Pancreas (tissue), 10 donors: ENCODE data around the gene CRHR1. TPM values are rescaled to one million over a fixed set of nuclear protein-coding genes. Genes with fewer than 3 reads are reported as not detected.

Source experiments
- ATAC-seq, 4 donors: fragments of 200-7000 bp; cut with Tn5 transposase; one replicate each; pipeline versions ENCODE4 v1.8.0 to v1.9.1; 2020; ENCODE audit warnings: mild to moderate bottlenecking in 4 of 4, moderate library complexity in 4 of 4
- DNase-seq, 6 donors: peaks; one replicate each; pipeline ENCODE4 v3.0.0-alpha.2; 2020
- FAIRE-seq: peaks from 2 replicates; lab custom pipeline; 2012; peaks lifted over from hg19 to GRCh38; lab: Jason Lieb, UNC
- H3K27ac ChIP-seq, 4 donors: fragments of 200-600 bp; sonication (generic); 1 replicate in 3 of 4; 2 replicates in 1 of 4; pipeline versions ENCODE4 v1.5.0 to v1.8.0; 2020
- H3K27me3 ChIP-seq, 4 donors: fragments of 200-600 bp; one replicate each; pipeline ENCODE4 v1.8.0; 2021
- H3K36me3 ChIP-seq, 3 donors: fragments of 200-600 bp; sonication (generic) in 1 of 3; one replicate each; pipeline versions ENCODE4 v1.5.0 to v1.8.0; 2020 to 2021
- H3K4me1 ChIP-seq, 3 donors: fragments of 200-600 bp; one replicate each; pipeline ENCODE4 v1.8.0; 2021
- H3K4me3 ChIP-seq, 4 donors: fragments of 200-600 bp; sonication (generic) in 2 of 4; one replicate each; pipeline versions ENCODE4 v1.5.0 to v1.8.0; 2020 to 2021
- H3K9me3 ChIP-seq, 4 donors: fragments of 200-600 bp; one replicate each; pipeline ENCODE4 v1.8.0; 2021
- CTCF ChIP-seq, 4 donors: fragments of 200-600 bp; sonication (generic) in 3 of 4; IDR thresholded peaks; one replicate each; pipeline versions ENCODE4 v1.5.0 to v1.8.0; 2021; ENCODE audit warnings: antibody characterized with exemption in 4 of 4
- WGBS, 2 donors: extraction: QIAGEN DNeasy Blood & Tissue Kit; methylation state at CpG; one replicate each; pipeline ENCODE4 v1.1.7; 2013; 5-methylcytosine and 5-hydroxymethylcytosine counted together
- intact Hi-C, 3 donors: fragments of 100-400 bp; cut with DNase I; formaldehyde crosslinking; loops; one replicate each; pipeline versions ENCODE4 v1.11.1 to v1.14.2; 2022
- polyA plus RNA-seq, 2 donors: library from polyadenylated mRNA; stranded (reverse); fragments of 200-250 nt; gene quantifications; one replicate each; pipeline ENCODE4 v1.2.3, GENCODE V29; 2013
- total RNA-seq, 6 donors: library from RNA; stranded (reverse); fragmentation: NEBNext Ultra II Directional in 4 of 6; extraction: Animal tissue kit (Norgen Biotek cat#: 25700) in 4 of 6; gene quantifications; one replicate each; pipeline versions ENCODE4 v1.2.1 to v1.2.4, GENCODE V29; 2021 to 2023
- donor health status: healthy with polysubstance abuse.
- donor health status: DM: no; HTN: no; CAD: no; lungs with moderate emphysema.
- donor health status: DM: no; HTN: no; CAD: no.
- donor health status: control.
- donor health status: control.
- donor health status: Bipolar disorder and iron deficiency.
- donor health status: DM: yes; HTN: yes; CAD: no.
- donor health status: DM: no; HTN: no; CAD: no.
- donor health status: DM: no; HTN: no; CAD: no.
- donor health status: DM: yes; HTN: yes; CAD: no.

Gene CRHR1
- total and polyA plus RNA-seq, 8 donors = 0.13 to 0.31 TPM; not detected in 6

- FAIRE-seq (no peak), ATAC-seq (no peak), DNase-seq (no peak)
- no peaks in the 10 kb centered on the region for H3K36me3 ChIP-seq
- H3K9me3 ChIP-seq = no peaks in the 10 kb centered on the region
- intact Hi-C loops = no loop called here
- no peak for TF ChIP-seq CTCF (IDR thresholded peaks at IDR 0.05)
- H3K4me1 ChIP-seq = no peaks in the 10 kb centered on the region
- no peak overlapping the region for H3K4me3 ChIP-seq
- no peak overlapping the region for H3K27ac ChIP-seq
- 37 to 45% methylated on average over 1 of the region's 1 CpG for WGBS, 2 donors
- H3K27me3 ChIP-seq = no peaks in the 10 kb centered on the region
These were observed 93.3 kb downstream of the CRHR1 start for GRCh38 chr17:45877467-45877866.

- H3K4me3 ChIP-seq = no peak overlapping the region
- no peak for ATAC-seq
- TF ChIP-seq CTCF (IDR thresholded peaks at IDR 0.05) = no peak
- H3K27me3 ChIP-seq = no peaks in the 10 kb centered on the region
- no peak overlapping the region for H3K27ac ChIP-seq
- FAIRE-seq = no peak
- no peaks in the 10 kb centered on the region for H3K36me3 ChIP-seq
- H3K4me1 ChIP-seq = no peaks in the 10 kb centered on the region
- H3K9me3 ChIP-seq = no peaks in the 10 kb centered on the region
- 86 to 91% methylated on average over 2 of the region's 2 CpGs for WGBS, 2 donors
- intact Hi-C loops = no loop called here
- DNase-seq = no peak
These were observed 98.9 kb downstream of the CRHR1 start for GRCh38 chr17:45883063-45883462.

Other genes starting within 250 kb of the CRHR1 start
- gene SPPL2C, start 60.6 kb downstream of the CRHR1 start, total RNA-seq = not detected
- not detected for gene SPPL2C, start 60.6 kb downstream of the CRHR1 start, polyA plus RNA-seq
- 1 to 10 TPM; 1.1 to 2.8 (median 1.7) TPM for gene MAPT, start 110.2 kb downstream of the CRHR1 start, total RNA-seq
- gene MAPT, start 110.2 kb downstream of the CRHR1 start, polyA plus RNA-seq = 1 to 10 TPM; 1.1 to 3.2 TPM
- gene STH, start 214.9 kb downstream of the CRHR1 start, total RNA-seq = not detected
- not detected for gene STH, start 214.9 kb downstream of the CRHR1 start, polyA plus RNA-seq